ENCODE data around the gene HERC2.

The HERC2 gene

DNA sequence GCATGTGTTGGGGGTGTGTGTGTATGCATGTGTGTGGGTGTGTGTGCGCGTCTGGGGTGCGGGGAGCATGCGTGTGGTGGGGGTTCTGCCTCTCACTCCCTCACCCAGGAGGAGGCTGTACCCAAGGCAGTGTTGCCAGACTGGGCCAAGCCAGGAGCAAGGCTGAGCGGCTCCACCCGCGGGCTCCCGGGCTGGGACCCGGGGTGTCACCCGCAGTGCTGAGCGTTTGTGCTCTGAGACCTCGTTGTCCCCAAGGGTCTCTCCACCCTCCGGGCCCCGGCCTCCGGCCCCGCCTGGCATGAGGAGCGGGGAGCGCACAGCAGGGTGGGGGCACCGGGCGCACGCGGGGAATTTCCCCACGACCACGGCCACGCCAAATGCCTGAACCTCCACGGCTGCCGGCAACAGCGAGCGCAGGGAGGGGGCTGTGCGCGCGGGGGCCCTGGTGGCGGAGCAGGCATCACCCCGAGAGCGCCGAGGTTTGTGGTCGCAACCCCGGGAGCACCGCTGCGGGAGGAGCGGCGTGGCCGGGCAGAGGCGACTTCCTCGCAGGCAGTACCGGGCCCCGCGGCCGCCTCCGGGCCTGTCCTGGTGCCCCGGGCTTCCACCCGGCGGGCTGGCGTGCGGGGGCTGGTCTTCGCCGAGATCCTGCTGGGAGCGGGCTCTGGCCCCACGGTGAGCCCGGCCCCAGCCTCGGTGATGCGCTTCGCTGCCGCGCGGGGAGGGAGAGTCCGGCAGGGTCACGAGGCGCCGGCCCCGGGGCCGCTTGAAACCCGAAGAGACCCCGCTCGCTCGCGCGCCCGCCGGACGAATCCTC is 215.5 kb downstream of the HERC2 start:
- DNase-seq: peak in 27 of 42 donors; percentile 17 to 70 (median 46)
- intact Hi-C loops (cut with DNase I): no loop called here

DNA sequence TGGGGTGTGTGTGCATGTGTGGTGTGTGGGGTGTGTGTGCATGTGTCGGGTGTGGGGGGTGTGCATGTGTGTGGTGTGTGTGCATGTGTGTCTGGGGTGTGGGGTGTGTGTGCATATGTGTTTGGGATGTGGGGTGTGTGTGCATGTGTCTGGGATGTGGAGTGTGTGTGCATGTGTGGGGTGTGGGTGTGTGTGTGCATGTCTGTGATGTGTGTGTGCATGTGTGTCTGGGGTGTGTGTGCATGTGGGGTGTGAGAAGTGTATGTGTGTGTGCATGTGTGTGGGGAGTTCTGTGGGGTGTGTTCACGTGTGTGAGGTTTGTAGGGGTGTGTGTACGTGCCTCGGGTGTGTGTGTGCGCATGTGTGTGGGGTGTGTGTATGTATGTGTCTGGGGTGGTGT is 216.2 kb downstream of the HERC2 start:
- intact Hi-C loops (cut with DNase I): no loop called here
- DNase-seq: peak in 2 of 42 donors; percentile 17 to 27

DNA sequence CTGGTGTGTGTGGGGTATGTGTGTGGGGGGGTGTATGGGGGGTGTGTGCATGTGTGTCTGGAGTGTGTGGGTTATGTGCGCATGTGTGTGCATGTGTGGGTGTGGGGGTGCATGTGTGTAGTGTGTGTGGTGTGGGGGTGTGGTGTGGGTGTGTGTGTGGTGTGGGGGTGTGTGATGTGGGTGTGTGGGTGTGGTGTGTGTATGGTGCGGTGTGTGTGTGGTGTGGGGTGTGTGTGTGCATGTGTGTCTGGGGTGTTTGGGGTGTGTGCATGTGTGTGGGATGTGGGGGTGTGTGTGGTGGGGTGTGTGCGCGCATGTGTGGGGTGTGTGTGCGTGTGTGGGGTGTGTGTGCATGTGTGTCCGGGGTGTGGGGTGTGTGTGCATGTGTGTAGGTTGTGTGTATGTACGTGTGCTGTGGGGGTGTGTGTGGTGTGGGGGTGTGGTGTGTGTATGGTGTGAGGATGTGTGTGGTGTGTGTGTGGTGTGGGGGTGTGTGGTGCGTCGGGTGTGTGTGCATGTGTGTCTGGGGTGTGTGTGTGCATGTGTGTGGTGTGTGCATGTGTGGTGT is 216.7 kb downstream of the HERC2 start:
- DNase-seq: peak in 2 of 42 donors; percentile 9 to 20
- intact Hi-C loops (cut with DNase I): no loop called here

DNA sequence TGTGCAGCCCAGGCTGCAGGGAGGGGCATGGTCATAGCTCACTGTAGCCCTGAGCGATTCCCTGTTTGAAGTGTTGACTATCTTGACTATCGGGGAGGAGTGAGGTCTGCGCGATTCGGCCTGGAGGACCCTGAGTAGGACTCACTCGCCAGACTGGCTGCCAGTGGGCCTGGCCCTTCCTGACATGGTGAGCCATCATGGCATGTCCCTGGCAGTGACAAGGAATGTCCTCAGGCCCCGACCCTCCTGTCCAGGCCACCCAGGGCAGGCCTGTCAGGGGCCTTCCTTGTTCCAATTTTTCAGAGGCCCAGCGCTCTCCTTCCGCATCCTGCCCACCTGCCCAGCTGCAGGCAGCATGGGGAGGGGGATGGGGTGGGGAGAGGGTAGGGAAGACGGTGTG is 217.7 kb downstream of the HERC2 start:
- intact Hi-C loops (cut with DNase I): no loop called here
- DNase-seq: peak in 2 of 42 donors; percentile 13 to 26

DNA sequence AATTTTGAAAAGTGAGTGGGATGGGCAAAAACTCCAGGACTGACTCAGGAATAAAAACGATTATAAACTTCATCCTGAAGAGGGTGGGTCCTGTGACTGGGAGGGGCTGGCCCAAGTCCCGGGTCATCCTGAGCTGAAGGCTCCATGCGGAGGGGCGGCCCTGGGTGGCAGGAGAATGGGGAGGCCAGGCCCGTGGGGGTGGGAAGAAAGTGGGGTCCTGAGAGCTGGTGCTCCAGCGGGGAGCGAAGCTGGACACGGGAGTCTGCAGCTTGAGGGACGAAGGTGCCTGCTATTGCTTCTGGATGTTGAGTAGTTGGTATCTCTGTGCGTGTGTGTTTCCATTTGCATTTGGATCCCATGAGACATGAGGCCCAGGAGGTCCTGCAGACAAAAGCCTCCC is 218.1 kb downstream of the HERC2 start:
- intact Hi-C loops (cut with DNase I): no loop called here
- DNase-seq: peak in 3 of 42 donors; percentile 25 to 41 (median 35)

DNA sequence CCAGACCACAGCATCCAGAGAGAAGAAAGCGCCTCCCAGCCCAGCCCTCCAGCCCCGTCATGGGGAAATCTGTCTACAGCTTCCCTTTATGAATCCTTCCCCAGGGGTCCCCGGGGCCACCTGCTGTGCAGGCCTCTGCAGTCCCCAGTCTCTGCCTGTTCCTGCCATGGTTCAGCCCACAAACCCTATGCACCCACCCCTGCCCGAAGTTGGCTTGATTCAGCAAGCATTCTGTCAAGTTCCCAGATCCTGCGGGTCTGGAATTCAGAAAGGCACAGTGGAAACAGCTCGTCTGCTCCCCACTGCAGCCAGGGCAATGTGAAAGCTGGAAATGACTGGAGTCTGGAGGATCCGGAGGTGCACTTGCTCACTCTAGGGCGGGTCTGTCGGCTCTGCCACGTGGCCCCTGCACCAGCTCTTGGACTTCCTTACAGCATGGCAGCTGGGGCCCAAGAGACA is 220.0 kb downstream of the HERC2 start:
- intact Hi-C loops (cut with DNase I): no loop called here
- DNase-seq: peak in 4 of 42 donors; percentile 3 to 42 (median 22)

DNA sequence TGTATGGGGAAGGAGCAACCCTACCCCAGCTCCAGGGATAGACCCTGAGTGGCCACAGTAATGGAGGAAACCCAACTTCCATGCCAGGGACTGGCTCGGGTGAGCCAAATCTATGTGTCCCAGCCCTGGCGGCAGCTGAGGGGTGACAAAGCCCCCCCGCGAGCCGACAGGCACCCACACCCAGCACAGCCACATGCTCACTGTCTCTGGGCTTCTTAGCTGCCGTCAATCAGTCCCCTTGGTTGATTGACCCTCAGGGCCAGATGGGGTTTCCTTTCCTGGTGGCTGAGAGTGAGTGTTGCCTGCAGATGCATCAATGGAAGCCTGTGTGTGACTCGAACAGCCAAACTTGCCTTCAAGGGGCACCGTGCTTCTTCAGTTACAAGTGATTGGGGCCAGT is 220.8 kb downstream of the HERC2 start:
- peak in 1 of 42 donors; percentile 22 for DNase-seq
- intact Hi-C loops (cut with DNase I): no loop called here

DNA sequence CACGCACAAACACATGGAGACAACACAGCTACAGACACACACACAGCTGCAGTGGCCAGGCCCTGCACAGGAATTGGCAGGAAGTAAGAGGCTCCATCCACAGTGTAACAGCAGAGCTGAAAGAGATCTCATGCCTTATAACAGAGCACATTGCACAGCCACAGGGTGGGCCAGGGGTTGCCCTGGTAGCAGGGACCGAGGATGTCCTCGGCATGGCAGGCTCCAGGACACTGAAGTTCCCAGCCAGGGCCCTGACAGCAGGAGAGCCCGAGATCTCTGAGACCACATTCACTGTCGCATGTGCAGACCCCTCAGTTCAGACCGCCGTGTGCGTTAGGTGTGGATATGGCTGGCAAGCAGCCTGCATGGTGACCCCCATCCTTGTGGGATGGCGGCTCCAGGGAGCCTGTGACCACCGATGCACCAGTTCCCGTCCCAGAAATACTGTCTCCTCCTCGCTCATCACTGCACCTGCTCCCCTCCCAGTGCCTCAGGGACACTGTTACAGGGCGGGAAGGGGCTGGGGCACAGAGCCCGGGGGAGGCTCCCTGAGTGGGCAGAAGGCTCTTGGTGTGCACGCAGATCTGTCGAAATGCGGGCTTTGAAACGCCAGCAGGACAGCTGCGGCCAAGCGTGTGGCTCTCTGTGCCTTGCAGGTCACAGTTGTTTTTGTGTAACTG is 221.3 kb downstream of the HERC2 start:
- peak in 4 of 42 donors; percentile 0 to 29 (median 12) for DNase-seq
- intact Hi-C loops (cut with DNase I): no loop called here

DNA sequence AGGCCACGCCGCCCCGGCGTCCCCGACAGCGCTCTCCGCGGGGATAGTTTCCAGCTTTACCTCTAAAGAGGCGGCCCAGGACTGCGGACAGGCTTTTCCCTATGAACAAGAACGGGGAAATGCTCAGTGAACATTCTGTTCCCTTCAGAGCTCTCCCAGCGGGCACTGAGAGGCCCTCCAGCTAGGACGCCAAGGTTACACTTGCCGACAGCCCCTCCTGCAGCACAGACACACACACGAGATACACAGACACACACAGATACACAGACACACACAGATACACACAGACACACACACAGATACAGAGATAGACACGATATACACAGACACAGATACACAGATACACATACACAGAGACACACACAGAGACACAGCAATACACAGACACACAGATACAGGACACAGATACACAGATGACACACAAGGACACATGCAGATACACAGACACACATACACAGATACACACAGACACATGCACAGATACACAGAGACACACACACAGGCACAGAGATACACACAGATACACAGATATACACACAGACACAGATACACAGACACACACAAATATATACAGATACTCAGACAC is 222.3 kb downstream of the HERC2 start:
- intact Hi-C loops (cut with DNase I): no loop called here
- peak in 2 of 42 donors; percentile 1 to 6 for DNase-seq

DNA sequence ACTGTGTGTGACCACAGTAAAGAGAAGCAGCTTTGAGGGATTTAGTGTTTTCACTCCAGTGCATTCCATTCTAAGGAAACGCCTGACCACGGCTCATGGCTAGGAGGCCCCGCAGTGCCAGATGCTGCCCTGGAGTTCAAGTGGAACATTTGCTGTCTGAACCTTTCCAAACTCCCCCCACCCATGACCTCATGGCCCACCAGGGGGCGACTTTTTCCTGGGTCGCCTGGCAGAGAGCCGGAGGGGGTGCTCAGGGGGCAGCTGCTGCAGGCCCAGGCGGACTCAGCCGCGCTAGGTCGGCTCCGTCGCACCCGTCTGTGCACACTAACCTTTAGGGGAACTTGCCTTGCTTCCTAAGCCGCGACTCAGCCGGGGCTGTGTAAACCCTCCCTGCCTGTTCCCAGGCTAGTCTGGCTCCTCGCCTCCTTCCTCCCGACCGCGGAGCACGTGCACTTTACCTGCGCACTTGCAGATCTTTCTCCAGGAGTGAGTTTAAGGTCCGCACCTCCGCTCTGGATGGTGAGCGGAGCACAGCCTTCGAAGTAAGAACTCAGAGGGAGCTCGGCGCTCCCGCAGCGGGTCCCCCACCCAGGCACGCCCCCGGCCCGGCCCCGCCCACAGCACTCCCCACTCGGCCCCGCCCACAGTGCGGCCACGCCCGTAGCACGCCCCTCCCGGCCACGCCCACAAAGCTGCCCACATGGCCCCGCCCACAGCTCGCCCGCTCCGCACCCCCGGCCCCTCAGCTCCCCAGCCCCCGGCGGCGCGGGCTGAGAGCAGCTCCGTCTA is 223.0 kb downstream of the HERC2 start, which contains the start of gene OCA2:
TSS of gene OCA2 (minus strand) at position 550 of the 789 bp plus-strand sequence. CDS start 17,441 bp downstream, outside the sequence.
- DNase-seq: peak in 3 of 42 donors; percentile 8 to 48 (median 27)
- intact Hi-C loops (cut with DNase I): no loop called here

DNA sequence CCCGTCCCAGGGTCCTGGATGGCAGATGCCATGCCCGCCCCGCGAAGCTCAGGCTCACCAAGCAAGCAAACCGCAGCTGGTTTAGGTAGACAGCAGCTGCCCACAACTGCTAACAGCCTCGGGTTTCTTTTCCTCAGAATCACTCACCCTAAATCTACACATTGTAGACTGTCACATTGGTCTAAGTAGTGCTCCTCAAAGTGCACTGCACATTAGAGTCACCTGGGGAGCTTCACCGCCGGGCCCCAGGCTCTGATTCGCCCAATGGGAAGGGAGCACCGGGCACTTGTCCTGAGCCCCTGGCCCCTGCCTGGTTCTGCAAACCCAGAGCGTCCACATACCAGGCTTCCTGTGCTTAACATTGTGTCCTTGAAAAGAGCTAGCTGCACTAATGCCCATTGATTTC is 223.6 kb downstream of the HERC2 start:
- intact Hi-C loops (cut with DNase I): no loop called here

DNA sequence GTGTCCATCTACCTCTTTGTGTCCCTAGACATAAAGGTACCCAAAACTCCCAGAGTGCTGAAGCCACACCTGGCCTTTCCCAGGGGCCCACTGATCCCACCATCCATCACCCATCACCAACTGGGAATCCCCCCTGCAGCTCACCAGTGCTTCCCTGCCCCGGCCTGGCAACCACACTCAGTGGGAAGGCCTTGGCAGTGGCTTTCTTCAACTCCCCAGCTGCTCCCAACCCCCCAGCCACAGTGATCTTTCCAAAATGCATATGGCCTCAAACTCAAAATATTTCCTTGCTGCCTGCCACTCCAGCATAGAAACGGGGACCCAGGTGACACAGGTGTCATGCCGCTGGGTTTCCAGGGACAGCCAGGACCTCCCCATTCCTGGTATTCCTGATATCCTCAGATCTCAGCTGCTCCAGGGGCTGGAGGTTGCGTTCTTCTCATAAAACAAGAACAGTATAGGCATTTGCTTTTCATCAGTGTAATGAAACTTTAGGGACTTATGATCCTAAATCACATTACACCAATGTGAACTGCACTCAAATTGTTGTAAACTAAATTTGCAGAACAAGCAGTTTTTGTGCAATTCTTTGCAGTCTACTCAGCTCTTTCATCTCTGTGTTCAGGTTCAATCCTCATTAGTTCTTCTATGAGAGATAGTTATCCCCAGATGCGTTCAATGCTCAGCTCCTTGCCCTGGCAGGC is 224.2 kb downstream of the HERC2 start:
- peak in 4 of 42 donors; percentile 0 to 34 (median 26) for DNase-seq
- intact Hi-C loops (cut with DNase I): no loop called here

More for the DNA sequence above, 223.6 kb downstream of the HERC2 start:
- peak in 3 of 42 donors; percentile 4 to 25 (median 10) for DNase-seq

DNA sequence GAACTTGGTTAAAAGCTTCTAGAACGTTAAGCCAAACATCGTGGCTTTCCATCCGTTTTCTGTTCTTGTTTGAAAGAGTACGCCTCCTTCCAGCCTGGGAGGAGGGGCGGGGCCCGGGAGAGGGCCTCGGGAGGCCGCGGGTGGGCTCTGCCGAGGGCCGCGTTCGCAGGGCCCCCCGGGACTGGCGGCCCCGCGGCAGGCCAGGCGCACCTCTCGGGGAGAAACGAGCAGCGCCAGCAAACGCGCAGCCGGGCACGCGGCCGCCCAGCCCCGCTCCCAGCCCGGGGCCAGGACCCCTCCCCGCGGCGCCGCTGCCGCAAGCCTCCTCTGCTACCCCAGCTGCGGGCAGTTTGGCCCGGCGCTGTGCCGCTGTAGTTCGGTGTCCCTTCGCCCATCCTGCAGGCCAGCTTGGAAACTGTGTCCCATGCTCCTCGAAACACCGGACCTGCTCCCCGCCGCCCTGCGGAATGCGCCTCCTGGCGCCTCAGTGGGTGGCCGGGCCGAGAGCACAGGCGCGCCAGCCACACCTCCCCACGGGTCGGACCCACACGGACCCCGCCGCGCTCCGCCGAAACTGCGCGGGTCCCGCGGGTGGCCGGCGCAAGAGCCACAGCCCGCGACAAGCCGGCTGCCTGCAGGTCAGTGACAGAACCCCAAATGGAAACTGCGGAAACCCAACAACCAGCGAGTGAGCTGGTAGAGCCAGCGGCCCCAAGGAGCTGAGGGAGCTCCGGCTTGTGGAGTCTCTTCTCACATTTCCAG is 225.1 kb downstream of the HERC2 start:
- peak in 4 of 42 donors; percentile 8 to 41 (median 29) for DNase-seq
- intact Hi-C loops (cut with DNase I): no loop called here

DNA sequence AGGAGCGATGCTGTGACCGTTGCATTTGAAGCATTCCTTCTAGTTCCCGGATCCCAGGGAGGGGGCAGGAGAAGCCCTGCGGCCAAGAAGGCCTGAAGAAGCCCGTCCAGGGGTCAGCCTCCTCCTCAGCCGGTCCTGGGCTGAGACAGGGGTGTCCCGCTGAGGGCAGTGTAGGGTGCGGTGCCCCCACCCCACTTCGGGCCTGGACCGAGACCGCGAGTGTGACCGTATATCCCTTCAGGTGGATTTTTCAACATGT is 225.6 kb downstream of the HERC2 start:
- DNase-seq: peak in 1 of 42 donors; percentile 7
- intact Hi-C loops (cut with DNase I): no loop called here

DNA sequence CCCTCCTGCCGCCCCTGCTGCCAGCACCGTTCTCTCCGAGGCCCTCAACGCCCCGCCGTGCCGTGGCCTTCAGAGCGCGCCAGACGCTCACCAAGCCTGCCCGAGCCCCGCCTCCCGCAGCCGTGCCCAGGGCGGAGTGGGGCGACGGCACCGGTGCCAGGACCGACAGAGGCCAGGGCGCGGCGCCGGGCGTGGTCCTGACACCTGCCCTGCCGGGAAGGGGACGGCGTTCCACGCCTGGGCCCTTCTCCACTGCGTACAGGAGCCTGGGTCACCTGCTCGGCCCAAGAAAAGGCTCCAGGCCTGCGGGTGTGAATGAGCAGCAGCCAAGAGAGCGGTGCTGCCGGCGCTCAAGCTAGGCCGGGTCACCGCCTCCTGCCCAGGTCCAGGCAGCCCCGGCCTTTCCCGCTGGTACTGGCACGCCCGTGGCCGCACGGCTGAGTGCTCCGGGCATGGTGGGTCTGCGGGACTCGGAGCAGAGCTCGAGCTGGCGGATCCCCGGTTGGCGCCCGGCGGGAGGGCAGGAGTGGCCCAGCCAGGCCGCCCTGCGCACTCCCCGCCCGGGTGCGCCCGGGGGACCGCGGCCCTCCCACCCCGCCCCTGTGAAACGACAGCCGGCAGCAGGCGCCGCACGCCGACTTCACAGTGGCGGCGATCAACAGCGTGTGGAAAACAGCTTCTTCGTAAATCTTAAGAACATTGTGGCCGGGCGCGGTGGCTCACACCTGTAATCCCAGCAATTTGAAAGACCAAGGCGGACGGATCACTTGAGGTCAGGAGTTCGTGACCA is 227.1 kb downstream of the HERC2 start:
- intact Hi-C loops (cut with DNase I): no loop called here
- DNase-seq: peak in 2 of 42 donors; percentile 25 to 35

DNA sequence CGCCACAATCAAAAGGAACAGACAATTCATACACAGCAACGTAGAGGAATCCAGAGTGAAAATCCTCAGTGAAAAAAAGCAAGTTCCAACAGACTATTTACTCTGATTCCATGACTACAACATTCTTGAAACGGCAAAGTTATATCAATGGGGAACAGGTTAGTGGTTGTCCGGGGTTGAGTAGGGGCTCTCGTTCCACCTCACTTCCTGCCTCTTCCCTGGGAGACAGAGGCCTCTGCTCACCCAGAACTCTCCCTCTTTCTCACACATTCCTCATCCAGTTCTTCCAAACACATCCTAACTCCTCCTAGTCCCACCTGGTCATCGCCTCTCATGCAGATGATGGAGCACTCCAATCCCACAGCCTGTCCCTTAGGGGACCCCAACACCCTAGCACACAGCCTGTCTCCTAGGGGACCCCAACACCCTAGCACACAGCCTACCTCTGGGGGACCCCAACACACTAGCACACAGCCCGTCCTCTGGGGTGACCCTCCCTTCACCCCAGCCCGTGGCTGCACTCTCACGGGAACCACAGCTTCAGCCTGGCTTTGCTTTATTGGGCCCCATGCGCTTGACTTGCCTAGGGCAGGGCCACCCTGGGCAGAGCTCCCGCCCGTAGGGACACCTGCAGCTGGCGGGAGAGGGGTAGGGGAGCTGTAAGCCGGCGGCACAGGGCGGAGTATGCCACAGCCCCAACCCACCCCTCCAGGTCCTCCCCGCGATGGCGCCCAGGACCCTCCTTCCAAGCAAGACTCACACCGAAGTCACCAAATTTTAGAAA is 228.0 kb downstream of the HERC2 start:
- DNase-seq: peak in 2 of 42 donors; percentile 23 to 33
- intact Hi-C loops (cut with DNase I): no loop called here

Data from head of caudate nucleus (tissue), 42 donors.